Gastrocnemius medialis (tissue), 4 donors: ENCODE measurements around the gene TMCC3. TPM values are rescaled to one million over a fixed set of nuclear protein-coding genes. Genes with fewer than 3 reads are reported as not detected.

Experiments used
- ATAC-seq, 2 donors: fragments of 150-250 bp; one replicate each; pipeline ENCODE4 v1.9.1; 2016
- DNase-seq, 2 donors: peaks; one replicate each; pipeline ENCODE4 v3.0.0-alpha.2; 2019
- H3K27ac ChIP-seq, 4 donors: fragments of 200-600 bp; sonication (generic); 1 replicate in 1 of 4; 2 replicates in 3 of 4; pipeline ENCODE4 v1.5.1; 2016 to 2018; ENCODE audit warnings: mild to moderate bottlenecking in 2 of 4, moderate library complexity in 1 of 4
- H3K27me3 ChIP-seq, 3 donors: fragments of 200-600 bp; sonication (generic) in 2 of 3; 1 replicate in 1 of 3; 2 replicates in 2 of 3; pipeline versions ENCODE4 v1.5.1 to v1.6.0; 2016 to 2019; ENCODE audit warnings: mild to moderate bottlenecking in 1 of 3, moderate library complexity in 1 of 3
- H3K36me3 ChIP-seq, 2 donors: fragments of 200-600 bp; sonication (generic) in 1 of 2; one replicate each; pipeline ENCODE4 v1.5.1; 2017 to 2018
- H3K4me1 ChIP-seq, 2 donors: fragments of 200-600 bp; sonication (generic) in 1 of 2; one replicate each; pipeline ENCODE4 v1.5.1; 2016 to 2017; ENCODE audit warnings: mild to moderate bottlenecking in 2 of 2
- H3K4me3 ChIP-seq, 4 donors: fragments of 200-600 bp; sonication (generic) in 3 of 4; 1 replicate in 1 of 4; 2 replicates in 3 of 4; pipeline ENCODE4 v1.5.1; 2016 to 2019; ENCODE audit warnings: mild to moderate bottlenecking in 2 of 4
- H3K9me3 ChIP-seq, 3 donors: fragments of 200-600 bp; sonication (generic) in 2 of 3; 1 replicate in 1 of 3; 2 replicates in 2 of 3; pipeline ENCODE4 v1.5.1; 2016 to 2019
- CTCF ChIP-seq, 5 experiments: fragments of 450-650 bp in 3 of 5; fragments of 200-600 bp in 2 of 5; sonication (generic) in 2 of 5; IDR thresholded peaks in 4 of 5; conservative IDR thresholded peaks in 1 of 5; 1 replicate in 4 of 5; 2 replicates in 1 of 5; pipeline ENCODE4 v1.5.1; 2016 to 2019; ENCODE audit warnings: antibody characterized with exemption in 5 of 5, mild to moderate bottlenecking in 3 of 5, moderate library complexity in 3 of 5
- POLR2A ChIP-seq, 2 donors: fragments of 450-650 bp; IDR thresholded peaks; one replicate each; pipeline ENCODE4 v1.6.1; 2017; ENCODE audit warnings: antibody characterized with exemption in 2 of 2, mild to moderate bottlenecking in 2 of 2, moderate library complexity in 2 of 2
- in situ Hi-C, 4 donors: fragments of 200-750 bp; cut with MboI; loops; one replicate each; pipeline versions ENCODE4 v1.15.0 to v1.8.0; 2017; ENCODE audit warnings: low sequenced_read_pairs in 4 of 4
- intact Hi-C: fragments of 100-400 bp; cut with DNase I; formaldehyde crosslinking; loops from one replicate; pipeline ENCODE4 v1.15.1; 2023; ENCODE audit warnings: low total_unique reads
- total RNA-seq, 4 donors: library from RNA; depleted of rRNA; stranded (reverse); fragments of >200 nt; gene quantifications; one replicate each; pipeline versions ENCODE4 v1.1.0 to v1.2.3, GENCODE V29; 2016

Gene TMCC3
- total RNA-seq, 4 donors from 2014 or later, result 17.2 to 51.6 (median 39.5) TPM

GRCh38 chr12:94620621-94621020, 29.7 kb downstream of the TMCC3 start:
- TF ChIP-seq CTCF (IDR thresholded peaks at IDR 0.05 in 4 of 5, conservative IDR thresholded peaks at IDR 0.05 in 1 of 5), result no peak
- TF ChIP-seq POLR2A (IDR thresholded peaks at IDR 0.05), result no peak
- Histone ChIP-seq H3K36me3 (no peaks in the 10 kb centered on the region), H3K4me3 (no peak overlapping the region), H3K27ac (peak overlapping the region in 2 of 4 donors; percentile 66 to 72), H3K4me1 (peaks cover 70 to 72% of the 10 kb centered on the region in 2 donors), H3K9me3 (no peaks in the 10 kb centered on the region), H3K27me3 (no peaks in the 10 kb centered on the region)
- intact Hi-C loops, result no loop called here
- no peak for DNase-seq
- no peak for ATAC-seq
- in situ Hi-C loops, result no loop called here

GRCh38 chr12:94618995-94619695, 31.2 kb downstream of the TMCC3 start:
- in situ Hi-C loops, result no loop called here
- peak overlapping the region; percentile 83 to 88 (median 86) for H3K27ac ChIP-seq
- H3K9me3 ChIP-seq, result no peaks in the 10 kb centered on the region
- no peak for DNase-seq
- TF ChIP-seq CTCF (IDR thresholded peaks at IDR 0.05 in 4 of 5, conservative IDR thresholded peaks at IDR 0.05 in 1 of 5) (no peak), POLR2A (IDR thresholded peaks at IDR 0.05) (no peak)
- ATAC-seq, result no peak
- H3K4me1 ChIP-seq, result peaks cover 82 to 87% of the 10 kb centered on the region in 2 donors
- H3K27me3 ChIP-seq, result no peaks in the 10 kb centered on the region
- no peaks in the 10 kb centered on the region for H3K36me3 ChIP-seq
- H3K4me3 ChIP-seq, result no peak overlapping the region
- intact Hi-C loops, result no loop called here

GRCh38 chr12:94617101-94617500, 33.3 kb downstream of the TMCC3 start:
- DNase-seq, result no peak
- intact Hi-C loops (no loop called here), in situ Hi-C loops (no loop called here)

GRCh38 chr12:94616203-94616729, 34.1 kb downstream of the TMCC3 start:
- intact Hi-C loops (loop anchor here (1.0 kb wide), 1 partner anchor 28 kb away; no protein-coding TSS in a partner anchor), in situ Hi-C loops (no loop called here)
- no peaks in the 10 kb centered on the region for H3K27me3 ChIP-seq
- H3K27ac ChIP-seq, result peak overlapping the region; percentile 83 to 88 (median 86)
- H3K4me1 ChIP-seq, result peaks cover 65 to 71% of the 10 kb centered on the region in 2 donors
- ATAC-seq (peak; percentile 77 to 82), DNase-seq (peak; percentile 83 to 87)
- no peaks in the 10 kb centered on the region for H3K9me3 ChIP-seq
- H3K4me3 ChIP-seq, result peak overlapping the region; percentile 14 to 36 (median 29)
- H3K36me3 ChIP-seq, result no peaks in the 10 kb centered on the region
- peak; percentile 57 to 84 for TF ChIP-seq POLR2A (IDR thresholded peaks at IDR 0.05)
- peak in 2 of 5 experiments; percentile 5 to 25 for TF ChIP-seq CTCF (IDR thresholded peaks at IDR 0.05 in 4 of 5, conservative IDR thresholded peaks at IDR 0.05 in 1 of 5)

More at GRCh38 chr12:94617101-94617500, 33.3 kb downstream of the TMCC3 start:
- Histone ChIP-seq H3K27ac (peak overlapping the region; percentile 83 to 88 (median 86)), H3K4me1 (peaks cover 71 to 75% of the 10 kb centered on the region in 2 donors), H3K27me3 (no peaks in the 10 kb centered on the region), H3K36me3 (no peaks in the 10 kb centered on the region), H3K4me3 (no peak overlapping the region), H3K9me3 (no peaks in the 10 kb centered on the region)
- no peak for TF ChIP-seq POLR2A (IDR thresholded peaks at IDR 0.05)
- no peak for TF ChIP-seq CTCF (IDR thresholded peaks at IDR 0.05 in 4 of 5, conservative IDR thresholded peaks at IDR 0.05 in 1 of 5)
- no peak for ATAC-seq
